Thyroid gland (tissue), 4 donors: ENCODE data around the gene RBM4B. TPM values are rescaled to one million over a fixed set of nuclear protein-coding genes. Genes with fewer than 3 reads are reported as not detected.

ENCODE experiments used
- DNase-seq, 2 donors: peaks; one replicate each; pipeline ENCODE4 v3.0.0-alpha.2; 2019
- H3K27ac ChIP-seq, 3 donors: fragments of 200-600 bp; sonication (generic); 1 replicate in 2 of 3; 2 replicates in 1 of 3; pipeline ENCODE4 v1.5.1; 2016 to 2019; ENCODE audit warnings: mild to moderate bottlenecking in 1 of 3, moderate library complexity in 1 of 3
- H3K27me3 ChIP-seq: fragments of 200-600 bp; sonication (generic); one replicate; pipeline ENCODE4 v1.5.1; 2019
- H3K36me3 ChIP-seq, 2 donors: fragments of 200-600 bp; sonication (generic); one replicate each; pipeline ENCODE4 v1.5.1; 2016 to 2019
- H3K4me1 ChIP-seq, 2 donors: fragments of 200-600 bp; sonication (generic); one replicate each; pipeline ENCODE4 v1.5.1; 2017 to 2019
- H3K4me3 ChIP-seq, 3 donors: fragments of 200-600 bp; sonication (generic); replicated peaks in 1 of 3; 1 replicate in 2 of 3; 2 replicates in 1 of 3; pipeline ENCODE4 v1.5.1; 2016; ENCODE audit warnings: mild to moderate bottlenecking in 1 of 3
- H3K9me3 ChIP-seq: fragments of 200-600 bp; sonication (generic); one replicate; pipeline ENCODE4 v1.5.1; 2017
- CTCF ChIP-seq, 6 experiments: fragments of 200-600 bp in 3 of 6; fragments of 450-650 bp in 3 of 6; sonication (generic) in 3 of 6; IDR thresholded peaks; one replicate each; pipeline ENCODE4 v1.5.1; 2016 to 2019; ENCODE audit warnings: antibody characterized with exemption in 6 of 6, mild to moderate bottlenecking in 2 of 6, inconsistent platforms in 1 of 6, moderate library complexity in 1 of 6
- POLR2A ChIP-seq, 2 donors: fragments of 450-650 bp; IDR thresholded peaks; one replicate each; pipeline ENCODE4 v1.6.1; 2017; ENCODE audit warnings: antibody characterized with exemption in 2 of 2, mild to moderate bottlenecking in 2 of 2, moderate library complexity in 1 of 2
- WGBS, 2 donors: methylation state at CpG; one replicate each; pipeline ENCODE4 v1.1.5; 2017; 5-methylcytosine and 5-hydroxymethylcytosine counted together
- intact Hi-C: fragments of 100-400 bp; cut with DNase I; formaldehyde crosslinking; loops from one replicate; pipeline ENCODE4 v1.15.1; 2023
- total RNA-seq, 4 donors: library from RNA; depleted of rRNA; stranded (reverse); fragments of >200 nt; gene quantifications; one replicate each; pipeline ENCODE4 v1.2.3, GENCODE V29; 2016

RBM4B gene
- total RNA-seq, 4 donors from 2014 or later = 16.6 to 24.7 (median 24.2) TPM

GRCh38 chr11:66686801-66687750 lies 9.4 kb upstream of the RBM4B start:
- DNase-seq = no peak
- Histone ChIP-seq H3K36me3 (no peaks in the 10 kb centered on the region), H3K4me3 (no peak overlapping the region), H3K9me3 (no peaks in the 10 kb centered on the region), H3K27me3 (no peaks in the 10 kb centered on the region), H3K27ac (no peak overlapping the region), H3K4me1 (no peaks in the 10 kb centered on the region)
- 93% methylated on average over 17 to 33 of the region's 33 CpGs for WGBS, 2 donors
- intact Hi-C loops = no loop called here
- TF ChIP-seq CTCF (IDR thresholded peaks at IDR 0.05) (no peak), POLR2A (IDR thresholded peaks at IDR 0.05) (no peak)

DNA sequence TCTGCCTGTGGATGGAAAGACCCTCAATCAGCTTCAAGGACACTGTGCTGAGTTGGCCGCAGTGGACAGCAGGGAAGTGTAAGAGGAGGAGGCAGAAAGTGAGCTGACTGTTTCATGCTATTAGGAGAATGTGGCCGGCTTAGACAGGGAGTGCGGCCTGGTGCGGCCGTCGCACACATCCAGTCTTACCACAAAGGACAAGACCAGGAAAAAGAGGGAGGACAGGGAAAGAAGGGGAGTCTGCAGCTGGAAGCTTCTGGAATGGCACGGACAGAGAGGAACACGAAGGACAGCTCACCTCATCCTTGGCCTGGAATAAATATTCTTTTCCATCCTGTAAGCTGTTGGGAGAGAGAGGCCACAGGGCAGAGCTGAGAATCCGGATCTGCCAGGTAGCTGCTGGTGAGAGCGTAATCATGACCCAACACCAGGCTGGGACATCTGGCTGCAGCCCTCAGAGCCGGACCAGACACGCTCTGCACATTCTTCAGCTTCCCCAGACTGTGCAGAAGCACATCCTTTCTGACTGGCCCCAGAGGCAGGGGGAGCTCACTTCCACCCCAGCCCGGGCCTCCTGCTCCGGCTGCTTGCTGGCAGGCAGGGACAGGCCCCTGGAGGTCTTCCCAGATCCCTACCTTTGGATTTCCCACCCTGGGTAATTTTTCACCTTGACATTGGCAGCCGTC lies 8.6 kb upstream of the RBM4B start:
- Histone ChIP-seq H3K27me3 (no peaks in the 10 kb centered on the region), H3K4me1 (no peaks in the 10 kb centered on the region), H3K27ac (no peak overlapping the region), H3K9me3 (no peaks in the 10 kb centered on the region), H3K36me3 (no peaks in the 10 kb centered on the region), H3K4me3 (no peak overlapping the region)
- DNase-seq = no peak
- TF ChIP-seq POLR2A (IDR thresholded peaks at IDR 0.05) (no peak), CTCF (IDR thresholded peaks at IDR 0.05) (no peak)
- 90 to 93% methylated on average over 15 of the region's 15 CpGs for WGBS, 2 donors
- intact Hi-C loops = no loop called here

- WGBS, 2 donors = 87 to 89% methylated on average over 27 of the region's 27 CpGs
- H3K9me3 ChIP-seq = no peaks in the 10 kb centered on the region
- H3K4me3 ChIP-seq = no peak overlapping the region
- no peak for TF ChIP-seq POLR2A (IDR thresholded peaks at IDR 0.05)
- no peak for TF ChIP-seq CTCF (IDR thresholded peaks at IDR 0.05)
- intact Hi-C loops = no loop called here
- no peaks in the 10 kb centered on the region for H3K27me3 ChIP-seq
- no peak overlapping the region for H3K27ac ChIP-seq
- H3K36me3 ChIP-seq = no peaks in the 10 kb centered on the region
- H3K4me1 ChIP-seq = no peaks in the 10 kb centered on the region
- DNase-seq = no peak
Observed at GRCh38 chr11:66685276-66686099, 7.8 kb upstream of the RBM4B start.

DNA sequence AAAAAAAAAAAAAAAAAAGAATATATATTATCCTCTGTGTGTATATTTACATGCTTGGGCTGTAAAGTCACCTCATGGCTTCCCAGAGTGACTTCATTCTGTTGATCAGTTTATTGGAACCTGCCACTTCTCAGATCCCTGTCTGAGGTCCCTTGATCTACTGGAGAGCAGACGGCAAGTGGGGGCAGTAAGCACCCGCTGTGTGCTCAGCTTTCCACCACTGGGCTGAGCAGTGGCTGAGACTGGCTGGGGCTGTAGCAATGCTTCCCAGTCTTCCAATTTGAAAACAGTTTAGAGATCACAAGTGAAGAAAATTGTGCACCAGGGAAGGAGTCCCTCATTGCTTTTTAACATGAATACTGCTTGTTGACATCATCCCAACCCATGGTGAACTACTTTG lies 6.9 kb upstream of the RBM4B start:
- no peak for DNase-seq
- intact Hi-C loops = no loop called here

More for the DNA sequence above, 6.9 kb upstream of the RBM4B start:
- H3K27me3 ChIP-seq = no peaks in the 10 kb centered on the region
- H3K4me1 ChIP-seq = no peaks in the 10 kb centered on the region
- TF ChIP-seq POLR2A (IDR thresholded peaks at IDR 0.05) = no peak
- no peak for TF ChIP-seq CTCF (IDR thresholded peaks at IDR 0.05)
- H3K9me3 ChIP-seq = no peaks in the 10 kb centered on the region
- WGBS, 2 donors = 86 to 94% methylated on average over 2 of the region's 2 CpGs
- no peak overlapping the region for H3K27ac ChIP-seq
- no peak overlapping the region for H3K4me3 ChIP-seq
- no peaks in the 10 kb centered on the region for H3K36me3 ChIP-seq
